Dedifferentiated amniotic fluid mesenchymal stem cell (primary cell): ENCODE data around the gene CNTNAP4.

Experiments
- DNase-seq: peaks from one replicate; pipeline ENCODE4 v3.0.0-alpha.2; 2016; ENCODE audit errors: extremely low spot score

CNTNAP4 gene

GRCh38 chr16:76276745-76277438 lies at the start of gene CNTNAP4:
TSS of gene CNTNAP4 (plus strand) at chr16:76277401. CDS start at chr16:76277663, 262 bp downstream.
- DNase-seq: no peak

GRCh38 chr16:76228546-76229146 lies 48.6 kb upstream of the CNTNAP4 start:
- DNase-seq: no peak

- DNase-seq: no peak
Measured at GRCh38 chr16:76232704-76233103, 44.5 kb upstream of the CNTNAP4 start.

- DNase-seq: no peak
Measured at GRCh38 chr16:76235025-76235424, 42.2 kb upstream of the CNTNAP4 start.

GRCh38 chr16:76235426-76235825 lies 41.8 kb upstream of the CNTNAP4 start:
- no peak for DNase-seq

- no peak for DNase-seq
Measured at GRCh38 chr16:76237471-76237870, 39.7 kb upstream of the CNTNAP4 start.

- DNase-seq: no peak
Measured at GRCh38 chr16:76241755-76242154, 35.4 kb upstream of the CNTNAP4 start.

GRCh38 chr16:76243620-76244019 lies 33.6 kb upstream of the CNTNAP4 start:
- no peak for DNase-seq

GRCh38 chr16:76246587-76246986 lies 30.6 kb upstream of the CNTNAP4 start:
- DNase-seq: no peak

- no peak for DNase-seq
Measured at GRCh38 chr16:76265434-76266045, 11.7 kb upstream of the CNTNAP4 start.

- DNase-seq: no peak
Measured at GRCh38 chr16:76268824-76269223, 8.4 kb upstream of the CNTNAP4 start.

- DNase-seq: no peak
Measured at GRCh38 chr16:76277460-76278030, 344 bp downstream of the CNTNAP4 start.

GRCh38 chr16:76278086-76278485 lies 885 bp downstream of the CNTNAP4 start:
- no peak for DNase-seq

- DNase-seq: peak; percentile 68
Measured at GRCh38 chr16:76278980-76279379, 1.8 kb downstream of the CNTNAP4 start.

- DNase-seq: no peak
Measured at GRCh38 chr16:76280421-76281215, 3.4 kb downstream of the CNTNAP4 start.

- DNase-seq: no peak
Measured at GRCh38 chr16:76287466-76287865, 10.3 kb downstream of the CNTNAP4 start.

- DNase-seq: no peak
Measured at GRCh38 chr16:76292218-76292617, 15.0 kb downstream of the CNTNAP4 start.

GRCh38 chr16:76293980-76294379 lies 16.8 kb downstream of the CNTNAP4 start:
- no peak for DNase-seq

- peak; percentile 57 for DNase-seq
Measured at GRCh38 chr16:76294396-76295214, 17.4 kb downstream of the CNTNAP4 start.

- DNase-seq: no peak
Measured at GRCh38 chr16:76297941-76298340, 20.7 kb downstream of the CNTNAP4 start.
